Vagina (tissue), 2 donors: ENCODE measurements around the gene ASS1.

Experiments used
- CTCF ChIP-seq, 3 experiments: fragments of 450-650 bp in 2 of 3; fragments of 200-600 bp in 1 of 3; sonication (generic) in 1 of 3; IDR thresholded peaks; one replicate each; pipeline ENCODE4 v1.5.1; 2017 to 2019; ENCODE audit warnings: antibody characterized with exemption in 3 of 3, mild to moderate bottlenecking in 2 of 3, moderate library complexity in 2 of 3
- POLR2AphosphoS5 ChIP-seq, 2 donors: sonication (generic); formaldehyde crosslinking; IDR thresholded peaks; one replicate each; pipeline ENCODE4 v1.9.0; 2017; ENCODE audit warnings: antibody characterized with exemption in 2 of 2, mild to moderate bottlenecking in 2 of 2, low read depth in 1 of 2; ENCODE audit not compliant: insufficient read depth in 1 of 2

GRCh38 chr9:130424595-130425454 lies 19.9 kb upstream of the ASS1 start:
- TF ChIP-seq CTCF (IDR thresholded peaks at IDR 0.05), result no peak
- no peak for TF ChIP-seq POLR2AphosphoS5 (IDR thresholded peaks at IDR 0.05; ENCODE audit: insufficient read depth in 1 of 2, low read depth in 1 of 2)
